Embryonic facial prominence (tissue), 1 donor: Measurements from ENCODE around the gene BAG2.

Source experiments
- DNase-seq: peaks from one replicate; pipeline ENCODE4 v3.0.0-alpha.2; 2016; ENCODE audit errors: extremely low spot score

Gene BAG2

GRCh38 chr6:57174511-57174907, 2.4 kb downstream of the BAG2 start:
- DNase-seq = no peak

GRCh38 chr6:57177545-57178265, 5.6 kb downstream of the BAG2 start:
- no peak for DNase-seq

GRCh38 chr6:57180596-57180995, 8.5 kb downstream of the BAG2 start:
- no peak for DNase-seq

- DNase-seq = no peak
Measured at GRCh38 chr6:57182017-57182432, 9.9 kb downstream of the BAG2 start.

DNA sequence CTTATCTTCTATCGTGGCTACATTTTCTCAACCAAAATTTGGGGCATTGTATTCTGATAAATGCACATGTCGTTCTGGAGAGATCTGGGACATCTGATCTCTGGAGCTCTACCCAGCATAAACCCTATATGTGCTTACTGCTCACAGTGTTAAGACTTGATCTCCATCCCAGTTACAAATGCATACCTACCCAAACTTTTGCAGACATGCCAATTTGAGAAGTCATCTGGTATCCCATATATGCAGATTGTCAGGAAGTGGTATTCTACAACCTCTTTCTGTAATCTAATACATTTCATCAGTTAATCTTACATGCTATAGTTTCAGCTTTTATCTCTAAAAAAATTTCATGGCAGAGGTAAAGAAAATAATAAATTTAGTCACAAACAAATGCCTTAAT, 11.2 kb downstream of the BAG2 start:
- no peak for DNase-seq

DNA sequence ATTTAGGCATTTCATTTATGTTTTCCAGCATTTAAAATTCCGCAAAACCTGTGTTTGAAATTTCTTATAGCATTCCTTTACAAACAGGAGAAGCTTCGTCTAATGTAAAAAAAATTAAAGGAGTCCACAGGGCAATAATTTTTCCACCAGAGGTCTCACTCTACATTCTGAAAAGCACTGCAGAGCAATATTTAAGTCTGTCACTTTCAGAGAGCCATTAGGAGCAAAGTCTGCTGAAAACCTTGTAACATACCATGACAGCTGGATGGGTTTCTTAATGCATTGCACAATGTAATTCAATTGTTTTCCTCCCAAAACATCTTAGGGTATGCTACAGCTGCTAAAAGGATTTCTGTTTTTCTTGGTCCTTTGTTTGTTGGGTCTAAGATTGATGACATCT, 18.0 kb downstream of the BAG2 start:
- DNase-seq = no peak

DNA sequence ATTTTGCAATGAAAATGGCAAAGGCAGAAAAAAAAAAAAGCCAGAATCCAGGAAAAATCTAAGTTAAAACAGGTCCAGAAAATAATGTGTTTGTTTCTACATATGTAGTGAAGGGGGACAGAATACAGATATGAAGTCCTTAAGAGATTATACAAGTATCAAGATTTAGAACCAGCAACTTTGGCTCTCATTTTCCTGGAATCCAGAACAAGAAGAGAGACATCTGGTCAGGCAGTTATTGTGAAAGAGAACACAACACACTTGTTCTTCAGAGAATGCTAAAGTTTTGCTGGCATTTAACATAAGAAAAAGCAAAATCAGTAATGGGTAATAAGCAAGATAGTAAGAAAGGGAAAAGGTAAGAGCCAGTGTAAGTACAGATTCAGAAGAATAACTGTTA, 21.1 kb downstream of the BAG2 start:
- DNase-seq = no peak

- no peak for DNase-seq
Measured at GRCh38 chr6:57195457-57195856, 23.3 kb downstream of the BAG2 start.

GRCh38 chr6:57198926-57199636, 27.0 kb downstream of the BAG2 start:
- DNase-seq = no peak

GRCh38 chr6:57201718-57202117, 29.6 kb downstream of the BAG2 start:
- DNase-seq = no peak

DNA sequence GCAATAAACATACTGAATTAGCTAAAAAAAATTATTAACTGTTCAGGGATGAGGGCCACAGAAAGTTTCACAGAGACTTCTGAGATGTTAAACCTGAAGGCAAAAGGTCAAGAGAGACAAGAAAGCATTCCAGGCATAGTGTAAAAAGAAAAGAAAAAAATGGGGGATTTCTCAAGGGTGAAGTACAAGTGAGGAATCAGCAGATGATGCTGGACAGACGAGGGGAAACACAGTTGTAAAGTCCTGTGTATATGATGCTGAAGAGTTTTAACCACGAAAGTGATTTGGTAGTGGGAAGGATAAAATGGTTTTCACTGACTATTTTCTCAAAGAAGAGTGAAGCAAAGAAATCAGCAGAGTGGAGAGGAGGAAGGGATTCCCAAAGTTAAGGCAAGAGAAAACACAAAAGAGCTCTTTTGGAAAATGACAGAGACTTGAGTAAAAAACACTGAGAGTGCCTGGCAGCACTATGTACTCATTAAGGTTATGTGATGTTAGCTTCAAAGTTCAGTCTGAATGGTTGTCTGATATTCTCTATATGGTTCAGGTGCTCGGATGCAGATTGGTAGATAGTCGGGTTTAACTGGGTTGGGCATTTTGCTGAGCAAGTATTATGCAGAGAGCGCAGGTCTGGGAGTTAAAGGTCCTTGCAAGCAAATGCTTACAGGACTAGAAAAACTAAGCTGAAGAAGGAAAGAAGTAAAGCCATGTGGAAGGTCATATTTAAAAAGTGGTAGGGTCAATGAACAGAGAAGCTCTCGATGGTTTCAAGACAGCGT, 33.6 kb downstream of the BAG2 start:
- DNase-seq = no peak

DNA sequence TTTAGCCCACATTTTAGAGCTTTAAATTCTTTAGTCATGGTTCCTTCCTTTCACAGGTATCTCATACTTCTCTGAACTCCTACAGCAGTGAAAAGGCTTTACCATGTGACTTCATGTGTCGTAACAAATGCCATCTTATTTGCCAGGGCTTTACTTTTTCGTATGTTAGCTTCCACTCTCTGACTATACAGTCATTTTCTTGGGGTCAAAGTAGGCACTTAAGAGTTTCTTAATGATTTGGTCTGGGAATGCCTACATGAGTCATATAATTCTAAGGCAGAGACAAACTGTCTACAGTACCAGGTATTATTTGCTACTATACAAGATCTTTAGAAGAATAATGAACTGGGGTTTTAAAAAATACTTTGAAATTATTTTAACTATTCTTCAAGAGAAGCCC, 35.0 kb downstream of the BAG2 start:
- no peak for DNase-seq

DNA sequence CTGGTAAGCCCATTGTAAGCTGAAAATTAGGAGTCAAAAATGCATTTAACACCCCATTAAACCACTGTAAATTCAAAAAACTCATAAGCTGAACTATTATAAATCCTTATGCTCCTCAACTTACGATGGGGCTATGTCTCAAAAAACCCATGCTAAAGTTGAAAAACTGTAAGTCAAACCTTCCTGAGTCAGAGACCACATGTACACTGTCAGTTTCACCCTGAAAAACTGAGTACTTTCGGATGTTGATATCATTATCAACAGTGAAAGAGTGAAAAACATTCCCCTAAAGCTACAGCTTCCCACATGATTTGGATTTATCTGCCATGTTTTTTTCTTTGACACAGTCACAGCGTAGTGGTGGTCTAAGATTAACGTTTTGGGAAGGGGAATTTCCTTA, 35.7 kb downstream of the BAG2 start:
- no peak for DNase-seq

- no peak for DNase-seq
Measured at GRCh38 chr6:57209030-57209429, 36.9 kb downstream of the BAG2 start.

GRCh38 chr6:57210060-57210459, 37.9 kb downstream of the BAG2 start:
- DNase-seq = no peak

GRCh38 chr6:57215260-57215659, 43.1 kb downstream of the BAG2 start:
- DNase-seq = no peak

DNA sequence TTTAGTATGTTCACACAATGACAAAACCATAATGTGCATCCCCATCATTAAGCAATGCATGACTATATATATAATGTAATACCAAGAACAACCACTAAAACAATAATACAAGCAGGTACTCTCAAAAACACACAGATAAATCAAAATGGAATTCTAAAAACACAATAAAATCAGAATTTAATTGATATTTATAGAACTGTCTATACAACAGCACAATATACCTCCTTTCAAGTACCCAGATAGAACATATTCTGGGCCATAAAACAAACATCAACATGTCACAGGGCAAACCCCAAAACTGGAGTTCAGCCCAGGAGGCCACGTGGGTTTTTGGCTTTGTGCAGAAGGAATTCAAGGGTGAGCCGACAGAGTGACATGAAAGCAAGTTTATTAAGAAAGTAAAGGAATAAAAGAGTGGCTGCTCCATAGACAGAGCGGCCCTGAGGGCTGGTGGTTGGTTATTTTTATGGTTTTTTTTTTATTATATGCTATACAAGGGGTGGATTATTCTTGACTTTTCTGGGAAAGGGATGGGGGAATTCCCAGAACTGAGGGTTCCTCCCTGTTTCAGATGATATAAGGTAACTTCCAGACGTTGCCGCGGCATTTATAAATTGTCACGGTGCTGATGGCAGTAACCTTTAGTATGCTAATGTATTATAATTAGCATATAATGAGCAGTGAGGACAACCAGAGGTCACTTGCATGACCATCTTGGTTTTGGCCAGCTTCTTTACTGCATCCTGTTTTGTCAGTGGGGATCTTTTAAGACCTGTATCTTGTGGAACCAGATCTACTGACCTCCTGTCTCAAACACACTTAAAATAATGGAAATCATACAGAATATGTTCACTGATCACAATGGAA, 44.3 kb downstream of the BAG2 start:
- no peak for DNase-seq

DNA sequence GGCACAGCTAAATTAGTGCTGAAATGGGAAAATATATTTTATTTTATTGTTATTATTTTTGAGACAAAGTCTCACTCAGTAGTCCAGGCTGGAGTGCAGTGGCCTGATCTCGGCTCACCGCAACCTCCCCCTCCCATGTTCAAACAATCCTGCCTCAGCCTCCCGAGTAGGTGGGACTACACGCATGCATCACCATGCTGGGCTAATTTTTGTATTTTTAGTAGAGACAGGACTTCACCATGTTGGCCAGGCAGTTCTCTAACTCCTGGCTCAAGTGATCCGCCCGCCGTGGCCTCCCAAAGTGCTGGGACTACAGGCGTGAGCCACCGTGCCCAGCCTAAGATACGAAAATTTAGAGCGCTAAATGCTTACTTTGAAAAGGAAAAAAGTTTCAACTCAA, 45.1 kb downstream of the BAG2 start:
- DNase-seq = no peak

DNA sequence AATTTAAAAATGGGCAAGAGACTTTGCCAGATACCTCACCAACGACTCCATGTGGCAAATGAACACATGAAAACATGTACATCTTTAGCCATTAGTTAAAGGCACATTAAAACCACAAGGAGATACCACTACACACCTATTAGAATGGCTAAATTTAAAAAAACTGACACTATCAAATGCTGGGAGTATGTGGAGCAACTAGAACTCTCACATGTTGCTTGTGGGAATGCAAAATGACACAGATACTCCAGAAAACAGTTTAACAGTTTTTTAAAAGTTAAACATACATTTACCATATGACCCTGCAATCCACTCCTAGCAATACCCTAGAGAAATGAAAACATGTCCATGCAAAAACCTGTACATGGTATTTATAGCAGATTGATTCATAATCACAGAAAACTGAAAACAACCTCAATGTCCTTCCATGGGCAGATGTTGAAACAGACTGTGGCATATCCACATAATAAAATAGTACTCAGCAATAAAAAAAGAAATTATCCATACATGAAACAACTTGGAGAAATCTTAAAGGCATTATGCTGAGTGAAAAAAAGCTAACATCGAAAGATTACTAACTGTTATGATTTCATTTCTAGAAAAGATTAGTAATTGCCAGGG, 48.1 kb downstream of the BAG2 start:
- no peak for DNase-seq

DNA sequence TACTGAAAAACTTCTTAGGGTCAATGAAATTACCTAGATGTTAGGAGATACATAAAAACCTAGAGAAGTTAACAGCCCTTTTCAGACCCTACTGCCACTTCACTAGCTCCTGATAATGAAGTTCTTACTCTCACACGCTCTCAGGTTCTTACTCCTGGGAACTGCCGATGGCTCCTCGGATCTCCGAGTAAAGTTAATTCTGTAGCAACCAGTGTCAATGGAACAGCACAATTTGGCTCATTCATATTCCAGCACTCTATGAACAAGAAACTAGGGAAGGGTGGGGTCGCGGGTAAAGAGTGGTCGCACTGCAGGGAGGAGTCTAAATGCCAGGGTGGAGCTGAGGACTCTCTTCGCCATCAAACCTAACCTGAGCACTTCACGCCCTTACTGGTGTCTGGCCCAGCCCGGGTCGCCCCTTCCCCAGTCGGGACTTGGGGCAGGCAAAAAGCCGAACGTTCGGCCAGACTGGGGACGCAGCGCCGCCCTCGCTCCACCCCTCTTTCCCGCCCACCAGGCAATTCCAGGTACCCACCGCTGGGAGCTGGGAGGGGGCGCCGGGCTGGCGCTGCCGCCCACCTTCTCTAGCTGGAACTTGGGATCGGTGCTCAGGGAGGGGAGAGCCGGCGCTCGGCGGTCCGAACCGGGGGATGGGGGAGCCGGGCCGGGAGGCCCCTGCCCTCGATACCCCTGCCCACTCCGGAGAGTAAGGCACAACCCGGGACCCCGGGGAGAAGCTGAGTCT, 49.2 kb downstream of the BAG2 start:
- DNase-seq = peak; percentile 21
